ENCODE results near the gene B3GNT7.
"Not testable (repeated sequence)": the region's sequence is repeated elsewhere in the genome, so short reads cannot be mapped to it uniquely, and the experiment has no call there.

Gene B3GNT7

DNA sequence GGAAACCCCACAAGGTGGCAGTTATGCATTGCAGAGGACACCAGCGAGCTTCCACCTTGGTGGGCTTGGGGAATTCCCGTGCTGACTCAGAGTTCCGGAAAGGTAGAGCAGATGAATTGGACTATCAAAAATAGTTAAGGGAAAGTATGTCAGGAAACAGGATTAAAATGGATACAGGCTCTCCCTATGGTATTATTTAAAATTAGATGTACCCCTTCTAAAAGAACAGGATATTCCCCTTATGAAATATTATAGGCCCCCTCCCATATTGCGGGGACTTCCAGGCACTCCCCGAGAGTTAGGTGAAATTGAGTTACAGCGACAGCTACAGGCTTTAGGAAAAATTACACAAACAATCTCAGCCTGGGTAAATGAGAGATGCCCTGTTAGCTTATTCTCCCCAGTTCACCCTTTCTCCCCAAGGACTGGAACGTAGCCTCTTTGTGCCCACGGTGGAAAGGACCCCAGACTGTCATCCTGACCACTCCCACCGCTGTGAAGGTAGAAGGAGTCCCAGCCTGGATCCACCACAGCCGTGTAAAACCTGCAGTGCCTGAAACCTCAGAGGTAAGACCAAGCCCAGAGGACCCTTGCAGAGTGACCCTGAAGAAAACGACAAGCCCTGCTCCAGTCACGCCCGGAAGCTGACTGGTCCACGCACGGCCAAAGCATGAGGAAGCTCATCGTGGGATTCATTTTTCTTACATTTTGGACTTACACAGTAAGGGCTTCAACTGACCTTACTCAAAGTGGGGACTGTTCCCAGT lies 10.3 kb downstream of the B3GNT7 start:
- not testable (repeated sequence) for DNase-seq

- not testable (repeated sequence) for DNase-seq
These were observed 12.2 kb downstream of the B3GNT7 start for GRCh38 chr2:231407686-231408085.

DNA sequence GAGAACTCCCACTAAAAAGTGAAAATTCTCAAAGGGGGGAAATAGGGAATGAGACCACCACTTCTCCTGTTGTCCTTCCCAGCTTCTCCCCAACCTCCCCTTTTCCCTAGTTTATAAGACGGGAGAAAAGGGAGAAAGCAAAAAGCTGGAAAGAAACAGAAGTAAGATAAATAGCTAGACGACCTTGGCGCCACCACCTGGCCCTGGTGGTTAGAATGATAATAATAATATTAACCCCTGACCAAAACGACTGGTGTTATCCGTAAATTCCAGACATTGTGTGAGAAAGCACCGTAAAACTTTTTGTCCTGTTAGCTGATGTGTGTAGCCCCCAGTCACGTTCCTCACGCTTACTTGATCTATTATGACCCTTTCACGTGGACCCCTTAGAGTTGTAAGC lies 12.8 kb downstream of the B3GNT7 start:
- DNase-seq, result not testable (repeated sequence)

DNA sequence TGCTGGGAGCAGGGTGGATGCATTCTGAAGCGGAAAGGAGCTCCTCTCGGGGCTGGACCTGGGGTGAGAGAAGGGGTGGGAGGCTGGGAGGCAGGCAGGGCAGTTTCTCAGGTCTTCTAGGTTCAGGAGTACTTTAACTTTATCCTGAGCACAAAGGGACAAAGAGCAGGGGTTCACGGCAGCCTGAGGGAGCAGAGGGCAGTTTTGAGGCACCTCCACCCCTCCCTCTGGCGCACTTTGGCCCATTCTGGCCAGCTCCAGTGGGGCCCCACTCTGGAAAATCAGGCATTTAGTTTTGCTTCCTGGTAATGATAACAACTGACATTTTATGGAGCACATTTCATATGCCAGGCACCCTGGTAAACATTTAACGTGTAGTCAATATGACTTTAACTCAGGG lies 14.3 kb downstream of the B3GNT7 start:
- DNase-seq, result no peak

- no peak for DNase-seq
These were observed 14.9 kb downstream of the B3GNT7 start for GRCh38 chr2:231410293-231411004.

GRCh38 chr2:231411237-231411636 lies 15.7 kb downstream of the B3GNT7 start:
- DNase-seq, result no peak

DNA sequence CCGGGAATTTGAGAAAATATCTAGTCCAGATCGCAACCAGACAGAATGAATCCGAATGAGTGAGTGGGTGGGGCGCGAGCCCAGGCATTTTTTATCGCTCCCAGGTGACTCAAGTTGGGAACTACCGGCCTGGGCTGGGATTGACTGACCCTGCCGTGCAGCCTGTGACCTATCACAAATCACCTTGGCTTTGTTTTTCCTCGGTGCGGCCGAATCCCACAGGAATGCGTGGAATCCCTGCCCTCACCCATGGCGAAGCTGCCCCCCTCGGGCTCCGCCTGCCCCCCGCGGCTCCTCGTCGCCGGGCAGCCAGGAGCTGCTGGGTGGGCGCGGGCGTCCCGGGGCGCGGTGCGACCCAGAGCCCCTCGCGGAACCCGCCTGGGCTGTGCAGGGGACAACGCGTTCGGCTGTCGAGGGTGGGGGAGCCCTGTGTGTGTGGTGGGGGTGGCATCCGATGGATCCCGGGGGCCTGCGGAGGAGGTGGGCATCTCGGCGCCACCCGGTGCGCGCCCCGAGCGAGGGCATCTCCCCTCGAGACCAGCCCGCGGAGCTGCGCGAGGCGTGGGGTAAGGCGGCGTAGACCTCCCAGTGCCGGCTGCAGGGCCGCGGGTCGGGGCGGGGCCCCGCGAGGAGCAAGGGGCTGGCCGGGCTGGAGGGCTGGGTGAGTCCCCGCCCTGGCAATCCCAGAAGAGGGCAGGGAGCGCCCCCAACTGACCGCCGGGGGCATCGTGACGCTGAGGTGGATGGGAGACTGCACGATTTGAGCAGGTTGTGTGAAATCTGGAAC lies 16.5 kb downstream of the B3GNT7 start:
- peak; percentile 16 for DNase-seq

- DNase-seq, result no peak
These were observed 17.1 kb downstream of the B3GNT7 start for GRCh38 chr2:231412618-231412963.

- no peak for DNase-seq
These were observed 17.9 kb downstream of the B3GNT7 start for GRCh38 chr2:231413456-231413855.

DNA sequence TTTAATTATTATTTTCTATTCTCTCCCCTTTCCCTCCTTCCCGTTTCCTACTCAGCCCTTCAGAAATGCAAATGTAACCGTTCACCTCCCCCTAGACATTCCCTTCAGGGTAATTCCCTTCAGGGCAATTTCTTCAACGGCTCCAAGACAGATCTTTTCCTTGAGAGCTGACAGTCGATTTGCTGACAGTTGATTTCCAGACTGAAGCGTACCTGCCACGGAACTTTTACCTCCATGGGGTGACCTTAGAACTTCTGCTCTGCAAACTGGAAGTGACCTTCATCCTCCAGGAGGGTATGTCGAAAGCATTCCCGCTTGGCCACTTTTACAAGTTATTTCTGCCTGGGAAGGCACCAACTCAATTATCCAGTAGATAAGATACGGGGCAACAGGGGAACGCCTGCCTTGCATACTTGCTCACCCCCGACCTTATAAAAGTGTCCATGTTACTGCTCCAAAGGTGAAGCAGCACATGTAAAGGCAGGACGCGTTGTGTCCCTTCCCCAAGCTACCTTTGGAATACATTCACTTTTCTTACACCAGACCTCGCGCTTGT lies 18.5 kb downstream of the B3GNT7 start:
- DNase-seq, result no peak

DNA sequence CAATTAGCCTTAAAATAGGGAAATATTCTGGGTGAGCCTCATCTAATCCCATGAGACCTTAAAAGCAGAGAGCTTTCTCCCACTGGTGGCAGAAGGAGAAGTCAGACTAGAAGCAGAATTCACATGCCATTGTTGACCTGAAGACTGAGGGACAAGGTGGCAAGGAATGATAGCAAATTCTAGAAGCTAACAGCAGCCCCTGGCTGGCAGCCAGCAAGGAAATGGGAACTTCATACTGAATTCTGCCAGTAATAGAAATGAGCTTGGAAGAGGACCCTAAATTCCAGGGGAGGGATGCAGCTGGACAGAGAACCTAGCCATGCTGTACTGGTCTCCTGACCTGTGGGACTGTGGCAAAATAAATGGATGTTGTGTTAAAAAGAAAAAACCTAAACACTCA lies 19.5 kb downstream of the B3GNT7 start:
- no peak for DNase-seq

DNA sequence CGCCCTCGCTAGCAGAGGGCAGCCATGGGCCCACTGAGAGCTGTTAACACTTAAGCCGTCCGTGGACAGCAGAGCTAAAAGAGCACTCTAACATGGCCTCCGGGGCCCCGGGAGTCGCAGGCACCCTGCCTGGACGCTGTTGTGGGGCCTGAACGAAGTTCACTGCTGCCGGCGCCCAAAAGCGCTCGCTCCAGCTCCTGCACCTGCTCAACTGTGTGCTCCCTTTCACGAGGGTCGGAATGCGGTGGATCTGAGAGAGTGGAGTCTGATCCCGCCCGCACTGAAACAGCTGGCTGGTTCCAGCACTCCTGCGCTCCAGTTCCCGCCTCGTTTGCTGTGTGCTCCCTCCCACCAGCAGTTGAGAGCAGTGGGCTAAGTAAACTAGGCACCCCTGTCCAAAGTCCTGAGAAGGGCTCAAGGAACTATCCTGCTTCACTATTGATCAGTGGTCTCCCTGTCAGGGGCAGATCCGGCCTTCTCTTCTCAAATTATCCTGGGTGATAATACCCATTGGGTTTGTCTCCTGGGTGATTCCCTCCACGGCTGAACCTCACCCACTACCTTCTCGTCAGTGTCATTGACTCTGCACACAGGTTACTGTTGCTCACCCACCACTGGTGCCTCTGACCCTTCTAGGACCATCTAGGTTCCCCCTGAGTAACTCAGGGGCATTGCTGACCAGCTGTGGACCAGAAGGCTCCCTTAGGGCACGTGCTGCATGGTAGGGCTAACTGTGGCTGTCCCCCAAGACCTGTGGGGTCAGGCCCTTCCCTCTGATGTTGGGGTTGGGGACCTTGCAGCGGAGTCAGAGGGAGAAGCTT lies 23.5 kb downstream of the B3GNT7 start:
- no peak for DNase-seq

GRCh38 chr2:231421051-231421580 lies 25.6 kb downstream of the B3GNT7 start:
- DNase-seq, result no peak

- no peak for DNase-seq
These were observed 26.5 kb downstream of the B3GNT7 start for GRCh38 chr2:231422056-231422455.

DNA sequence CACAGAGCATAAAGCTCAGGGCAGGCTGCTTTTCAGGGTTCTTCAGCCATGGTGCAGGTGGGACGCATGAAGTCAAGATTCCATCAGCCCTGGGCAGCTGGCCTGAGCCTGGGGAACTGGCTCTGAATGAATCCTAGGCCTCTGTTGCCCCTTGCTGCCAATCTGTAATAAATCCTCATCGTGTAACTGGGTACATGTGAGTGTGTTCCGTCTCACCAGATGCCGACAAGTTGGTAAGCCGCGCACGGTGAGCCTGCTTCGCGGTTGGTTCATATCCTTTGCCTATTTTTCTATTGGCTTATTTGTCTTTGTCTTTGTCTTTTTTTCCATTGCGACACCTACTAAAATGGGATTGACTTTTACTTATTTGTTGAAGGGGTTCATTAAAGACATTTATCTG lies 27.7 kb downstream of the B3GNT7 start:
- no peak for DNase-seq

DNA sequence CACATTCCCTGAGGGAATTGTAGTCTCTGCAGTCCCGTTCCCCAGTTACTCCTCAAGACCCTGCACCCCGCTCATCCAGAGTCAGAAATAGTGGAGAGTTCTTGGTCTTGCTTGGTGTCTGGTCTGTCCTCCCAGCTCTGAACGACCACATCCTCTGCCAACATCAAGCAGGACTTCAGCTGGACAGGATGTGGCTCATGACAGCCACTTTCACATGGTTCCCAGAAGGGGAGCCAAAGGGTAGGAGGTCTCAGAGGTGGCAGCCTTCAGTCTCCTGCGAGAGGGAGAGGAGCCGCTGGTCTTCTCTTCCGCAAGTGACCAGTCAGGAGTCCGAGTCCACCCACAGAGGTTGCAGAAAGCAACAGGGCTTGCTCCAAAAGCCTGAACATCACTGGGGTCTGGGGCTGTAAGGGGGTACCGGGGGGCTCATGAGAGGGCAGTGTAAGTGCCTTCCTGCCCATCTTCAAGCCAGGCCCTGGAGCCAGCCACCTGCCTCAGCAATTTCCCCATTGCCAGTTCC lies 29.8 kb downstream of the B3GNT7 start:
- DNase-seq, result no peak

DNA sequence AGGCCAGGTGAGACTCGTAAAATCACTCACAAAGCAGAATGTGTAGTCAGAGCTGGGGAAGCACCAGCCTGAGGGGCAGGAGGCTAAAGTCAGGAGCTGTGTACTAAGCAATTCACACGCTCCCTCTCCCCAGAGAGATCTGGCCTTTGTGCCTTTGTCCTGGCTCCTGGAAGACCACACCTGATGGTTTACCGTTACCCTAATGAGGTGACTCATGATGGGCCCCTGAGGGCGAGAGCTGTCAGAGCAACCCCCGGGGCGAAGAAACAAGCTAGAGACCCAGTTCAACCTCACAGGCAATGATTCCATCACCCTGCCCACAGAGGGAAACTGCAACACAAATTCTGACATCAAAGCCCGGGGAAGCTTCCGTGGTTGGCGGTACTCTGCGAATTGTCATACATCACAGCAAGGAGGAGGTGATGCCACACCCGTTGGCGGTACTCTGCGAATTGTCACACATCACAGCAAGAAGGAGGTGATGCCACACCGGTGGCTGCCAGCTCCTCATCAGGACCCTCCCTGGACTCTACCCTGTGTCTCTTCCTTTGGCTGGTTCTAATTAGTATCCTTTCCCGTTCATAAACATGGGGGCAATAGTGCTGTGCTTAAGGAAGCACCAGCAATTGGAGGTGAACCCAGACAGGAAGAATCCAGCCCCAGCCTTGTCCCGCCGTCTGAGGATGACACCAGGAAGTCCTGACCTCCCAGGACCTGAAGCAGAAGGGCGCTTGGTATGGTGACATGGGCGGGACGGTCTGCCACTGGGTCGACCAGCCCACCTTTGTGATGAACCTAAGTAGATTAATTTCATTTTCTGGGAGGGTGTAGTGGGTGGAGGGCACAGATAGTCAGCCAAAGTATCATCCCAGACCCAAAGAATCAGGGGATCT lies 30.5 kb downstream of the B3GNT7 start:
- DNase-seq, result no peak

GRCh38 chr2:231427116-231427515 lies 31.6 kb downstream of the B3GNT7 start:
- DNase-seq, result no peak

DNA sequence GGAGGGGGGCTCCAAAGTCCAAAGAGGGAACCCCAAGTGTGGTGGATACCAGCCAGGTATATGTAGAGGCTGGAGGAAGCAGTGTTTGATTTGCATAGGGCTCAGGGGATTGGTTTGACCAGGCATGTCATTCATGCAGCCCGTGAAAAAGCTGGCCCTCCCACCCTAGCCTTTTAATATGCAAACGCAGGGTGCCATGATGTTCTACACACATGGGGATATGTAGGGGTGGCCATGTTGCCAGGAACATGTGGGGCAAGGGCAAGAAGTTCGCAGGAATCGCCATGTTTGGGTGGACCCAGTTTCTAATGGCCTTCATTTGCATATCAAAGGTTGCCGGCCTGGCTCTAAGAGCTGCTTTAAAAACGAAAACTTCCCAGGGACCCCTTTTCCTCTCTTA lies 33.6 kb downstream of the B3GNT7 start:
- no peak for DNase-seq

GRCh38 chr2:231429901-231430300 lies 34.4 kb downstream of the B3GNT7 start:
- no peak for DNase-seq

- DNase-seq, result not testable (repeated sequence)
These were observed 34.9 kb downstream of the B3GNT7 start for GRCh38 chr2:231430437-231430836.
